Uterus (tissue), 2 donors: ENCODE measurements around the gene COL15A1.

Experiments
- POLR2A ChIP-seq, 2 donors: fragments of 450-650 bp; IDR thresholded peaks; one replicate each; pipeline ENCODE4 v1.6.1; 2016; ENCODE audit warnings: antibody characterized with exemption in 2 of 2, mild to moderate bottlenecking in 1 of 2, moderate library complexity in 1 of 2
- TF ChIP-seq, protein P1 (sequence below), 4 experiments: fragments of 200-600 bp in 2 of 4; fragments of 450-650 bp in 2 of 4; sonication (generic) in 2 of 4; IDR thresholded peaks; one replicate each; pipeline ENCODE4 v1.5.1; 2016 to 2019; ENCODE audit warnings: antibody characterized with exemption in 4 of 4, mild to moderate bottlenecking in 2 of 4, moderate library complexity in 1 of 4

DNA sequence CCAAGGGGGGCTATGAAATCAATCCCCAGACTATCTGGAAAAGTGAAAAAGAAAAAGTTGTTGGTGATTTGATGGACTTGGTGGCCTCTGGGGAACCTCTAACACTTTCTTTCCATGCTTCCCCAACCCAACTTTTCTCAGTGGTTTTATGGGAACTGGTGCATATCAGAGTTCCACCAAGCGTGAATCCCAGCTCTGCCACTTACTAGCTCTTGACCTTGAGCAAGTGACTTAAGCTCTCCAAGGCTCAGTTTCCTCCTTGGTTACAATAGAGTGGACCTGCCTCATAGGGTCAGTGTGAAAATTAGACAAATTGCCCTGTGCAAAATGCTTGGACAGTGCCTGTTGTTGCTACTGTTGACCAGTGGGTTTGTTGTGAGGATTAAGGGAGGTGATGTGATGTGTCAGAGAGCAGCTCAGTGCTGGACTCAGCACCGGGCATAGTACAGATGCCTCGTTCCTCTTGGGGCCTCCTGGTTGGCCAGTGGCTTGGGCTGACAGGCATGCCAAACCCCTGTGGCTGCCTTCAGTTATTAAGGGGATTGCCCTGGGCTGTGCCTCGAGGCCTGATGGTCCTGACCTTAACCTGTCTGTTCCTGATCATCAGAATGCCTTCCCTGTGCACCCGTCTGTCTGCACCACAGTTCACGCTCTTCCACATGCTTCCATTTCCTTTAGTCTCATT is 49.3 kb downstream of the COL15A1 start:
- TF ChIP-seq, protein P1, sequence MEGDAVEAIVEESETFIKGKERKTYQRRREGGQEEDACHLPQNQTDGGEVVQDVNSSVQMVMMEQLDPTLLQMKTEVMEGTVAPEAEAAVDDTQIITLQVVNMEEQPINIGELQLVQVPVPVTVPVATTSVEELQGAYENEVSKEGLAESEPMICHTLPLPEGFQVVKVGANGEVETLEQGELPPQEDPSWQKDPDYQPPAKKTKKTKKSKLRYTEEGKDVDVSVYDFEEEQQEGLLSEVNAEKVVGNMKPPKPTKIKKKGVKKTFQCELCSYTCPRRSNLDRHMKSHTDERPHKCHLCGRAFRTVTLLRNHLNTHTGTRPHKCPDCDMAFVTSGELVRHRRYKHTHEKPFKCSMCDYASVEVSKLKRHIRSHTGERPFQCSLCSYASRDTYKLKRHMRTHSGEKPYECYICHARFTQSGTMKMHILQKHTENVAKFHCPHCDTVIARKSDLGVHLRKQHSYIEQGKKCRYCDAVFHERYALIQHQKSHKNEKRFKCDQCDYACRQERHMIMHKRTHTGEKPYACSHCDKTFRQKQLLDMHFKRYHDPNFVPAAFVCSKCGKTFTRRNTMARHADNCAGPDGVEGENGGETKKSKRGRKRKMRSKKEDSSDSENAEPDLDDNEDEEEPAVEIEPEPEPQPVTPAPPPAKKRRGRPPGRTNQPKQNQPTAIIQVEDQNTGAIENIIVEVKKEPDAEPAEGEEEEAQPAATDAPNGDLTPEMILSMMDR (IDR thresholded peaks at IDR 0.05): no peak
- TF ChIP-seq POLR2A (IDR thresholded peaks at IDR 0.05): no peak
